Measurements from ENCODE around the gene APP.

APP gene

DNA sequence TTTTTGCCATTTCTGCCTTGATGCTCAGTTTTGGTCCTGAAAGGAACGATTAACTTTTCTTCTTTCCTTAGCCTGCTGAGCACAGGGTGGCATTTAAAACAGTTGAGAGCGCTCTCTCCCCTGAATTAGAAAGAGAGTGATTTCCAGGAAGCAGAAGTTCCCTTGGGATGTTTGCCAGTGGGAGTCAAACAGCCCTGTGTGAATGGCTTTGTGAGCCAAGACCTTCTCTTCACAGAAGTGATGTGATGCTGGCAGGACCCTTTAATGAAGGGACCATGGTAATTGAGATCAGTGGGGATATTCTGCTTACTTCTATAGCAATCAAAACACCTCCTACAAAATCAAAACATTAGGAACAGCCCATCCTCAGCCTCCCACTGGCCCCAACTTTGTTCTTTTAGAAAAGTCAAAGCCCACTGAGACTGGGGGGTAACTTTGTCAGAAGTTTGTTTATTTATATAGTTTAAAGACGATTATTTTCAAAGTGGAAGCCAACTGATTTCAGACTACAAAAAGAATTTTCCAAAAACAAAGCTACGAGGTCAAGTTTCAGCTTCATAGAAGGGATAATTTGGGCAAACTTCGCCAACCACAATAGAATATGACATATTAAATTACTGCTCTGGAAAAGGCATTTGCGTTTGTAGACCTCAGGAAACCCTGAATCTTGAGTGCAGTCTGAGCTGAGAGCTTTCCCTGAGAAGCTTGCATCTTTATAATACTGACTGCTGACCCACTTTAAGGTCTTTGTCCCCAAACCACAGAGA is 313.1 kb downstream of the APP start:
- no peak for DNase-seq

DNA sequence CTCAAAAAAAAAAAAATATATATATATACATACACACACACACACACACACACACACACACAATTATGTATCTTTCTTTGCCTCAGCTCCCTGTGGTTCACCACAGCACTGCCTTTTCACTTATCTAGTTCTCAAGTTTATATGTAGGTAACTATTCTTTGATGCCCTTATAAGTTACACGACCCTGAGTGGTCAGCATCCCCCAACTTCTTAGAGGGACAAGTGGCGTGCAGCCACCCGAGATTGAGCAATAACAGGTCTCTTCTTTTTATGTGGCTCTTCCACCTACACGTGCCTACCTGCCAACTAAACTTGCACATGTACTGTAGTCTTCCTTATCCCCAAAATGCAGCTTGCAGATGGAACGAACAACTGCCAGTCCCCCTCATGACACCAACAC is 315.0 kb downstream of the APP start:
- DNase-seq: no peak

DNA sequence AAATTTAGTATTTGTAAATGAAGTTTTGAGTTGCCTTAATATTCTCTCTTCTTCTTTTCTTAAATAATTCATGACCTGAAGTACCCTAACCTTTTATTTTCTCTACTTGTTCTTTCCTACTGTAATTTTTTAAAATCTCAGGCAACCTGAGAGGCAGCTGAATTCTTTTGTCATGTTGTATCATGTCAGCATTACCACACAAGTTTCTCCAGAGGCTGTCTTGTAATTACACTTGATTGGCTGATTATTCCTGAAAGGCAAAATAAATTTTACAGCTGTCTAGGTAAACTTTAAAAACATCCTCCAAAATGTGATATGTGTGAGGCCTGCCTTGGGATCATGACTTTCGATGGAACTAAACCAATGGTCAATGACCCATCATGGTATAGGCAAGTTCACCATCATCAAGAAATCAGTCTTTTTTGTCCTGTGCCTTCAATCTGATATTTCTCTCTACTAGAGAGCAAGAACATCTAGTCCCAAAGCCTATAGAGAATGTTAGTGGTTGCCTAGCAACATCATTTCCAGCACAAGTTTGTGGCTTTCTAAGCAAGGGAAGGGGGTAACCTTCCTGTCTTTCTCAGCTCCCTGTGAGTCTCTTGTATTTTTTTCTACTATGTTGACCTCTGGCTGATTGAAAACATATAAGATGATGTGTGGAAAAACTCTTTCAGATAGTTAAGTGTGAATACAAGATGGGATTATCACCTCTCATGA is 320.3 kb downstream of the APP start:
- no peak for DNase-seq

DNA sequence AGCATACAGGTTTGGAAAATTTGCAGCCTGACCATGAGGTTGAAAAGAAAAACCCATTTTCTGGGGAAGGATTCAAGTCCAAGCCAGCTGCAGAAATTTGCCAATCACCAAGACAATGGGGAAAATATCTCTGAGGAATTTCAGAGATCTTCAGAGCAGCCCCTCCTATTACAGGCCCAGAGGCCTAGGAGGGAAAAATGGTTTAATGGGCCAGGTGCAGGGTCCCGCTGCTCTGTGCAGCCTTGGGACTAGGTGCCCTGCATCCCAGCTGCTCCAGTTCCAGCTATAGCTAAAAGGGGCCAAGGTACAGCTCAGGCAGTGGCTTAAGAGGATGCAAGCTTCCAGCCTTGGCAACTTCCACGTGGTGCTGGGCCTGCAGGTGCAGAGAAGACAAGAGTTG is 322.3 kb downstream of the APP start:
- DNase-seq: no peak

DNA sequence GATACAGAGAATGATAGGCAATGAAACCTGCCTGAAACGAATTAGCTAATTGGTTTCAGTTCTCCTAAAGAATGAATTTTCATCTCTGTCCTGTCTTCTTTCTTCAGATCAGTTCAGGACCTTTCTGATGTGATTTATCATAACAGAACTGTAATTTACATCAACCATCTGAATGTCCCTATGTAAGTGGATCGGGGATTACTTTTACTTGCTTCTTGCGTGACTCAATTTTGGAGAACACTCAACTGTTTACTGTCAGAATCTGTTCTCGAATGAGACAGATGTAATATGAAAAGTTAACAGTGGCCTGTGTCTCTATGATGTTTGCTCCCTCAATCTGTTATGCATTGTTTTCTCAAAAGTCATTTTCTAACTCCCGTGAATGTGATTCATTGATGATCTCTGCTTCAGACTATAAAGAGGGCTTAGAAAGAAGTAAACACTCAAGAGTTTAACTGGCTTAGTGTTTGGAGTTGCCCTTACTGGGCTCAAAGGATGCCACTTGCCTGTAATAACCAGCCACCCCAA is 324.8 kb downstream of the APP start:
- no peak for DNase-seq

DNA sequence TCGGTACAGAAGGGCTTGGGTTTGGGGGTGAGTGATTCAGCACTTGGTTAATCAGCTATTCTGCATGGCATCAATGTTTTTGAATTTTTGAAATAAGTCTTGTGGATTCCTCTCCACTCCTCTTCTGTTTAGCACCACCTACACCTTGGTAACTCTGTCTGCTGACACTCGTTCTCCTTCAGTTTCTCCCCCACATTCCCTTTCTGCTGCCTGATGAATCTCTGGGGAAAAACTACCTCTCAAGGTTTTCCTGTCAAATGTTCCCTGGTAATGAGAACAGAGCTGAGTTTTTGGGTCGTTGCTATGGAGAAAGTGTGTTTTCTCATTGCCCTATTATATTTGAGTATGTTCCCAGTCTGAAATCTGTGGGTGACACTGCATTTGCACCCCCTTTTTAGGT is 327.6 kb downstream of the APP start:
- DNase-seq: no peak

DNA sequence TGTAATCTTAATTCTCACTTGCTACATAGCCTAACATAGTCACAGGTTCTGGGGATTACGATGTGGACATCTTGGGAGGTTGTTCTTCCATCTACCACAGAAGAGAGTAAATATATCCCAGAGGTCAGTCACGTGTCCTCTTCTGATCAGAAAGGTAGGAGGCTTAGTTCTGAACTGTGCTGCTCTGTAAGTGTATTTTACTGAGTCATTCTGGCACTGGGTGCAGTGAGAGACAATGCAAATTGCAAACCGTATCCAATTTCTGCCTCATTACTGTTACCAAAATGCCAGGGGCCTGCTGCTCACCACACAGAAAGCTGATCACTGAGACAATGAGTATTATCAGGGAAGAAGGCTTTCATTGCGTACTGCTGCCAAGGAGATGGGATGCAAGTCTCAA is 331.8 kb downstream of the APP start:
- no peak for DNase-seq

DNA sequence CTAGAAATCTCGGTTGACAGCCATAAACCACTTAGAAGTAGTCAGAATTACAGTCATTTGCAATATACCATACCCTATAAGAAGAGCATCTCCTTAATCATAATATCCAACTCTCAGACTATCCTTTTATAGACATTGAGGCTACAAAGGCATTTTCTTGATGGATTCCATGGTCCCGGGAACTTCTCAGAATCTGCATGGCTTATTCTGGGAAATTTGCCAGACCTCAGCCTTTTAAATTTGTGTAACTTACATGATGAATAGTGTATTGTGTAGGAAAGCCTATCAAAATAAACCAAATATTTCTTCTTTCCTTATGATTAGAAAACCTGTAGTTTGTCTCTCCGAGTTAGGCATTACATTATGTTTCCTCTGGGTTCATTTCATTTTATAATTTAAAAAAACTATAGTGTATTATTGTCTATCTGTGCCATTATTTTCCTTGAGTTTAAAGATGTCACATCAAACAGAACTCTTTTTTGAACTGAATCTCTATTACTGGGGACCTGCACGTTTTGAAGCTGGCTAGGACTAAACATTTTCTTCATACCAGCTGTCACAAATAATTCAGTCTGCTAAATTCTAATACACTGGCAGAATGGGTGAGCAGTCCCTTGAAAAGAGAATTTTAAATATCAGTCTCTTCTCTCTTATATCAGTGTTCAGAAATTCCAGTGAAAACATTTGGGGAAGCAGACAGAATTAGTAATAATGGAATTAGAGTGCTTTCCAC is 332.9 kb downstream of the APP start:
- no peak for DNase-seq

DNA sequence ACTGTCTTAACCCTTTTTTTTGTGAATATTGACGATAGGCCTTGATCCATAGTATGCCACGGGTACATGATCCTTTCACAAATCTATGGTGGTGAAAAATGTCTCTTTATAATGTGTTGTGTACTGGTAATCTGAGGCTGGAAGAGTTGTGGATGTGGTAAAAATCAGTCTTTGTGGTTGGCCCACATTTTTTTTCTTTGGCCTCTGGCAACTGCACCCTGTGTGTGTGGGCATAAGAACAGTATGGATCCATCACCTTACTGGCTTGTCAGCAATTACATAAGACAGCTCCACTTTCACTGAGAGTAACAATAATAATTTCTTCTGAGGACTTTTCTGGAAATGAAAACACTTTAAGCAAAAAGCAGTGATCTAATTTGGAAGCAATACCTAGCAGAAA is 334.2 kb downstream of the APP start:
- DNase-seq: no peak

DNA sequence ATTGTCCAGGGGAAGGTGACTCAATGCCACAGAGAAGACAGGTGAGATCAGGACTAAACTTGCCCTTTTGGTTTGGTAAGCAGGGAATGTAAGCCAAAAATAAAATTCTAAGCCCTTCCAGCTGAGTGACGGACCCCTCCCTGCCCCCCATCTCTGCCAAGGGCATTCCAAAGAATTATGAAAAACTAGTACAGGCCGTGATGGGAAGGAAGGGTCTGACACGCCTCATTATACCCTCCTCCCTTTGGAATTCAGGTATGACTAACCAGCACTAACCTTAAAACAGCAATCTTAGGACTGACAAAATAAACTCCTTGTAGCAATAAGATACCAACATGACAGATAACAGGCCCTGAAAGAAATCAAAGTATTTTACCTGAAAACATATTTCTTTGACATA is 336.2 kb downstream of the APP start:
- DNase-seq: no peak

DNA sequence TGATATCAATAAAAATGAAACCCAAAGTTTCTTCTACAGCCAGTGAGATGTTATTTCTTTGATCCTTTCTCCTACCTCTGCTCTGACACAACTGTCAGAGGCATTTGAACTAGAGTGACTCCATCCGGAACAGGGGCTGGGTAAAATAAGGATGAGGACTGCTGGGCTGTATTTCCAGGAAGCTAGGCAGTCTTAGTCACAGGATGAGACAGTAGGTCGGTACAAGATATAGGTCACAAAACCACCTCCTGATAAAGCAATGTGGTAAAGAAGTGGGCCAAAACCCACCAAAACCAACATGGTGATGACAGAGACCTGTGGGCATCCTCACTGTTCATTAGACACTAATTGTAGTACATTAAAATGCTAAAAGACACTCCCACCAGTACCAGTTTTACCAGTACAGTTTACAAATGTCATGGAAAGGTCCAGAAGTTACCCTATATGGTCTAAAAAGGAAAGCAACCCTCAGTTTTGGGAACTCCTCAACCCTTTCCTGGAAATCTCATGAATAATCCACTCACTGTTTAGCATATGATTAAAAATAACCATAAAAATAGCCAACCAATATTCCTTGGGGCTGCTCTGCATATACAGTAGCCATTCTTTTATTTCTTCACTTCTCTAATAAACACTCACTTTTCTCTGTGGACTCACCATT is 339.1 kb downstream of the APP start:
- no peak for DNase-seq

All from T-helper 9 cell (primary cell).